KOPT-K1 (cell line): Measurements from ENCODE around the gene TMEM243.
A peak's percentile ranks its signal among the peaks of the same experiment; 100 is the strongest.

ENCODE experiments used
- H3K27ac ChIP-seq: fragments of 200-600 bp; sonication (generic); 2 replicates; pipeline ENCODE4 v1.5.1; 2016; ENCODE audit warnings: antibody characterized with exemption, mild to moderate bottlenecking, low read depth, low read length; ENCODE audit not compliant: poor library complexity, severe bottlenecking
- H3K36me3 ChIP-seq: fragments of 200-600 bp; sonication (generic); 2 replicates; pipeline ENCODE4 v1.5.1; 2017; ENCODE audit warnings: antibody characterized with exemption, mild to moderate bottlenecking, low read length, moderate library complexity; ENCODE audit not compliant: insufficient read depth
- H3K9me3 ChIP-seq: fragments of 200-600 bp; sonication (generic); 2 replicates; pipeline ENCODE4 v1.5.1; 2017; ENCODE audit warnings: antibody characterized with exemption, low read length, mild to moderate bottlenecking; ENCODE audit not compliant: insufficient read depth, poor library complexity, severe bottlenecking

TMEM243 gene

DNA sequence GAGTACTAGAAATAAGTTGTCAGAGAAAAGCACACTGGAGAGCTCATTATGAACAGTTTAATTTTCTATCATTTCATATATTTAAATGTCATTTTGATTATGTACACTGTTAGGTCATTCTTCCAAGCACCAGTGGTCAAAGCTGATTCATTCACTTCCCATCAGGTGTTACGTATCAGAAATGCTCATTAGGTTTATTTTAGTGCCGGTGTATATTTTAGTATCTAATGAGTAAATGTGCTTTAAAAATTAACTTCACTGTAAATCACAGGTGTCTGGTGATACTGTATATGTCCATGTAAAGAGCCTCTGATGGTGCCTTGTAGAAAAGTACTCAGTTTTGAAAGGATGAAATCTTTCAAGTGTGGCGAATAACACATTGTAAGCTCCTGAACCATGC, 63.7 kb downstream of the TMEM243 start:
- Histone ChIP-seq H3K9me3 (no peaks in the 10 kb centered on the region), H3K27ac (no peak overlapping the region), H3K36me3 (peaks cover 52% of the 10 kb centered on the region)

DNA sequence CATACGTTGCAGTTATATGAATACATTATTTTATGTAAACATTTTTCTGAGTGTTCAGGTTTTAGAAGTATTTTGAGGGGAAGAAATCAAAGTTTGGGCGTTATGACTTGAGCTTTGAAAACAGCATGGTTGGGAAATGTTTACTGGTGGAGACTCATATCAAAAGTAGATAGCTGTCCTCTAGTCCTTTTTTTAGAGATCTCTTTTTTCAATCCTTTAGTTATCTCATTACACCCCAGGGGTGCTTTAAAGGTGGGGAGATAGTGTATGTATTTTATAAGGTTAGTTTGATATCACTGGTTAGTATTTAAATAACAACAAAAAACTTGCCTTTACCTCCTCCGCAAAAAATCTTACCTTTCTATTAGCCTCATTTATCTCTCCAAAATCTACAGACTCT, 65.0 kb downstream of the TMEM243 start:
- H3K9me3 ChIP-seq, result no peaks in the 10 kb centered on the region
- no peak overlapping the region for H3K27ac ChIP-seq
- H3K36me3 ChIP-seq, result peaks cover 40% of the 10 kb centered on the region

DNA sequence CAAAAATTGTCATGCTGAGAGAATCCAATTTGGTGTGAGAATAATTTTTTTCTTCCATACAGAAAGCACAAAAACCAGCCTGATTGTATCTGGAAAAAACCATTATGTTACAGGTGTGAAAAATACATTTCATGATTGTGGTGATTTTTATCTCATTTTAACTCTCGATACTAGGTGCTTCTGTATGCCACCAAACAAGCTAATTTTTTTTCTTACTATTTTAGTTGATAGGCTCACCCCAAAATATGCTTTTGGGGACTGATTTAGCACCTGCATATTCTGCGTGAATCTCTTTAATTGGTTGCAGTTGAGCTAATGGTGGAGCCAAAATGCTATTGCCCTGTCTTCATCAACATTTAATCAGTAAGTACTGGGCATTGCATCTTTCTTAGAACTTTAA, 65.4 kb downstream of the TMEM243 start:
- peak overlapping the region; percentile 97 for H3K27ac ChIP-seq
- H3K36me3 ChIP-seq, result peaks cover 36% of the 10 kb centered on the region
- no peaks in the 10 kb centered on the region for H3K9me3 ChIP-seq

DNA sequence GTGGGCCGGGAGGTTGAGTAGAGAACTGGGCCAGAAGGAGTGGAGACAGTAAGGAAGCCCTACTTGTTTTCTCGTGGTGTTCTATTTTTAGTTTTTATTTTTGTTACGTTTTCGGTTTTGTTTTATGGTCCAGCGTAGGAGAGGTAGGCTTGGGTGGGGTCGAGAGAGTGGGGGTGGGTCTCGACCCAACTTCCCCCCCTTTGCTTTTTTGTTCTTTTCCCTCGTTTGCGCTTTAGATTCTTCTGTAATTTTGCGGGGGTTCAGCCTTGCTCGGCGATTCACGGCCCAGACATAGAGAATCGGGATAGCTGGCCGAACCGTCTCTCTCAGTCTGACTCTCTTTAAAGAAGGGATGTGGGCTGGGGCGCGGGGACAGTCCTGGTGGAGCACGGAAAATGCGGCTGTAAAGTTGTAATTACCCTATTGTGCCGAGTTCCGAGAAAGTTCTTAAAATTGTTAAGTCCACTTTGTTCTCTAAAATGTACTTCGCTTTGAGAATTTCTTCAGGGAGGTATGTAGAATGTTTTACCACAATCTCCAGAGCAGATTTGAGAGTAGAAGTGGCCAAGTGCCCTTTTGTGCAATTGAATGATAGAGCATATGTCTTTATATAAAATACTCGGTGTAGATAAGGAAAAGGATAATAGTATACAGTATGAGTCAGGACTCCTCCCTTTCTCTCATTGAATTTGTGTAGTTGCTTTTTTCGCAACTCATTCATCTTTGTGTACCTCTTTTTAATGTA, 66.5 kb downstream of the TMEM243 start:
- H3K9me3 ChIP-seq, result no peaks in the 10 kb centered on the region
- H3K27ac ChIP-seq, result peak overlapping the region; percentile 97
- H3K36me3 ChIP-seq, result peaks cover 34% of the 10 kb centered on the region

DNA sequence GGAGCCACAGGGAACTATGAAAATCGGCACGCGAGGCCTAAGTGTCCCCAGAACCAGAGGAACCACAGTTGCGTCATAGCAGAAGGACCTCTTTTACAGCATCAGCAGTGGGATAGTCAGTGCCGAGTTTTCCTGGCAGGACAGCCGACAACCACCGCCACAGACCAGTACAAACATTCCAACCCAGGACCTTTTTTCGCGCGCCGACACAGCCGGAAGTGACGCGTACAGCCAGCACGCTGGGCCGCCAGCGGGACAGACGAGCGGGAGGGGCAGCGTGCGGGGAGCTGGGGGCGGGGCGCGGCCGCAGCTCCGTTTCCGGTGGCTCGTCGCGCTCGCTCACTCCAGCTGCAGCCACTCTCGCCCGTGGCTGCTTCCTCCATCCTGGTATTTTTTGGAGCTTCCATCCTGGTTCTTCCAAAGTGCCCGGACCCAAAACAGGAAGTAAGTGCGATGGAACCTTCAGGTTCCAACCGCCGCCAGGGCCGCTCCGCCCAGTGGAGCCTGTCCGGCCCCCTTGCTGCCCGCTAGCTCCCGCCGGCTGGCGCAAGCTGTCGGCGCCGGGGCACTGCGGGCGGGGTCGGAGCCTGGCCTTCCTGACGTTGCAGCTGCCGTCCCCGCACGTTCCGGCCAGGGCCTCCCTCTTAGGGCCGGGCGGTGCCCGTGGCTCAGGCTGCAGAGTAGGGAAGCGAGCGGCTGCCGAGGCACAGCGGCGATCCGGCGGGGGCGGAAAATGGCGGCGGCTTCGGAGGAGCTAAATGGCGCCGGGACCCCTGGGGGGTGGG, 67.2 kb downstream of the TMEM243 start, which contains the start of gene DMTF1:
DMTF1 (plus strand) TSS at position 342 of the 785 bp plus-strand sequence. CDS start 12,489 bp downstream, outside the sequence.
- Histone ChIP-seq H3K9me3 (no peaks in the 10 kb centered on the region), H3K27ac (peak within 1 kb of the TSS; percentile 97), H3K36me3 (peaks cover 27% of the 10 kb centered on the region)

DNA sequence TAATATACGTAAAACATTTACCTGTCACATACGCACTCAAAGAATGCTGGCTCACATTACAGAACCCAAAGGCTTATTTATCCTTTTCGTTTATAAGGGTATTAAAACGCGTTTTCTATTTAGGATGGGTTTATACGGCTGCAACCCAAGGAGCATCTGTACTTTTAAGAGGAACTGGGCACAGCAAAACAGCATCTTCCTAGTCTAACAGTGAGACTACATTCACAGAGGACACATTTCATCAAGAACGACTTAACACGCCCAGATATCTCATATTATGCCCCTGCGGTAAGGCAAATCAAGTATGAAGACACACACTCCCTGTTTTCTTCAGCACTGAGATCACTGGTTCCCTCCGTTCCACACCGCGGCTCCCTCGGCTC, 67.8 kb downstream of the TMEM243 start:
- Histone ChIP-seq H3K36me3 (peaks cover 21% of the 10 kb centered on the region), H3K9me3 (no peaks in the 10 kb centered on the region), H3K27ac (peak overlapping the region; percentile 97)

DNA sequence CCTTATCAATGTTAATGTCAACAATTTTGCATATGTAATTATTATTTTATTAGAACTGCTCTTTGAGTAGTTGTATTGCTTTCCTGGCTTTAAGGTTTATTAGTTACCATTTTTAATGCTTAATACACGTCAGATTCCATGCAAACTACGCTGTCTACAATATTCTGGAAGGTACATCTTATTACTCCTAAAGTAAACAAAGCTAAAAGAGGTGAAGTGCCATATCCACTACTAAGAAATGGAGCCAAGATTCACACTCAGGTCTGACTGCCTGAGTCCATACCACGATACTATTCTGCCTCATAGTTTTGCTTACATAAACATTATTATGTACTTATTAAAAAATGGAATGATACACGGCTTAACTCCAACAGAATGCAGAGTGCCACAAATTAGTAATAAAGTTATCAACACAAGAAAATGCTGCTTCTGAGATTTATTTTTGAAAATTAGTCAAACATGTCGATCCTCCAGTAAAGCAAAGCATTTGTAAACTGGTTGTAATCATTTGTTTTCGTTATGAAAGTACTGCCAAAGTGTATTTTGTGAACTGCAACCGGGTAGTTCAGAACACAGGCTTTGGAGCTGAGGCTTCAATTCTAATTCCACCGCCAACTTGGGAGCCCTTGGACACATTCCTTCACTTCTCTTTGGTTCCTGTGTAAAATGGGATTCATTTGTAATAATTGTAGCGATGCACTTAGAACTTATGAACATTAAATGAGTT, 68.4 kb downstream of the TMEM243 start:
- H3K9me3 ChIP-seq, result no peaks in the 10 kb centered on the region
- peaks cover 15% of the 10 kb centered on the region; the same call in 1 of the 2 replicates for H3K36me3 ChIP-seq
- H3K27ac ChIP-seq, result peak overlapping the region; percentile 97

DNA sequence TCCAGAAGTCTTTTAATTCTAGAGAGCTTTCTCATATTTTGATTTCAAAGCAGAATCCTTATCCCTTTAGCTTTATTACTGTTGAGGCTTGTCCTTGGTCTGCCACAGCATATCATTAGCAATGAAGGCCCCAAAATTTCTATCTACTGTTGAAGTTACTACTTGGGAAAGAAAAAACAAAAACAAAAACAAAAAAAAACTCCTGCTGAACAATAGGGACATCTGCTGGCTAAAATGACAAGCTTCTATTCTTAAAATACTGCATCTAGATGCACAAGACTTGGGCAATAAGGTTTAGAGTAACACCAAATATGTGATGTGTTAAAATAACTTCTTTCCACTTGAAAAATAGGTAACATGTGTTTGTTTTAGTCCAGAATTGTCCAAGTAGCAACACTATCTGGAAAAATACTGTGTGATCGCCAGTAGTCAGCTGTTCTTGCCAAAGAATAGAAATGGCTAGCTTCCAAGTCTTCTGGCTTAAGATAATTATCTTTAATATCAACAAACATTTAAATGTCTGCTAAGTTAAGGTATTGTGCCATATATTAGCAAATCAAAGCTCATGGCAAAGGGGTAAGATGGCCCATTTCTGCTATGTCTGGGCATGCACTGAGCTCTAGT, 71.1 kb downstream of the TMEM243 start:
- Histone ChIP-seq H3K9me3 (no peaks in the 10 kb centered on the region), H3K27ac (no peak overlapping the region), H3K36me3 (no peaks in the 10 kb centered on the region)

DNA sequence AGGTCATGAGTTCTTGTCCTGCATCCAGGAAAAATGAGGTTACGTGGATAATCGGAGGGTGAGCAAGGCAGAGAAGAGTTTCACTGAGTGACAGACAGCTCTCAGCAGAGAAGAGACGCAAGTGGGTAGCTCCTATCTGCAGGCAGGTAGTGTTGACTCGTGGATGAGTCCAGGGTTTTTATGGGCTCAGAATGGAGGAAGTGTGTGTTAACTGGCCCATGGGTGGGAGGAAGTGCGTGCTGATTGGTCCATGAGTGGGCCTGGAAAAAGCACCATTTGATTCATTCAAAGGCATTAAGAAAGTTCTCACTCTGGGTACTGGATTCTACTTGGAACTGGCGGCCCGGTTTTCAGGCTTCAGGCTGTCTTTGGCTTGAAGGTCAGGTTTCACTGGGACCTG, 72.0 kb downstream of the TMEM243 start:
- Histone ChIP-seq H3K9me3 (no peaks in the 10 kb centered on the region), H3K27ac (no peak overlapping the region), H3K36me3 (no peaks in the 10 kb centered on the region)

DNA sequence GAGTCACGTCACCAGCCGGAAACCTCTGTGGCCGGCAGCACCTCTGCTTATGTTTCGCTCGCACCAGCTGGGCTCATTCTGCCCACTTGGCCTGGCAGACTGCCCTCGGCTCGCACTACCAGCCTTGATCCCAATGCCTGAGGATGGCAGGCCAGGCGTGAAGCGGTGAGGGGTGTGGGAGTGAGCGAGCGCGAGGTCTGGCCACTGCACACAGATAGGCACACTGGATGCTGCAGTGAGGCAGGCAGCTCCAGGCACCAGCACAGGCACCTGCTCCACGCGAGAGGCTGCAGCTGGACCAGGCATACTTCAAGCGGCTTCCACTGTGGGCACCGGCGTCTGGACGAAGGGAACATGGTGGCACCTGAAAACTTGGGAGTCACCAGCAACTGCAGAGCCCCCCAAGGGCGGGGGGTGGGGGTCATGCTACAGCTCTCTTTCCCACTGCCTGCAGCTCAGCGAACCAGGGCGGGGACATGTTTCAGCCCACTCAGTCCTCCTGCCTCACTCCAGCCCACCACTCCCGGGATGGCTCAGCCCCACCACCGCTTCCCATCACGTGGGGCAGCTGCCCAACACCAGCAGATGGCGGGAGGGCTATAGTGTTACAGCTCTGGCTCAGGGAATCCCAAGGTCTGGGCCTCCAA, 72.7 kb downstream of the TMEM243 start:
- no peaks in the 10 kb centered on the region for H3K9me3 ChIP-seq
- H3K36me3 ChIP-seq, result no peaks in the 10 kb centered on the region
- H3K27ac ChIP-seq, result no peak overlapping the region
